T-helper 2 cell treated with Interferon-gamma antibody and Interleukin-4, amounts not matched to agents 5 μg/mL and 100 μg/mL, for 36 hours (primary cell): ENCODE results near the gene KLHL29.

Experiments
- DNase-seq: peaks from one replicate; pipeline ENCODE4 v3.0.0; 2021; ENCODE audit warnings: low spot score
- H3K27ac Mint-ChIP-seq: one replicate; pipeline ENCODE4 v1.8.0; 2021; ENCODE audit warnings: mild to moderate bottlenecking, mixed read lengths
- H3K27me3 Mint-ChIP-seq: one replicate; pipeline ENCODE4 v1.8.0; 2021; ENCODE audit warnings: low read depth, mixed read lengths
- H3K36me3 Mint-ChIP-seq: one replicate; pipeline ENCODE4 v1.8.0; 2021; ENCODE audit warnings: low read depth, mixed read lengths
- H3K4me1 Mint-ChIP-seq: one replicate; pipeline ENCODE4 v1.8.0; 2021; ENCODE audit warnings: low read depth, mixed read lengths
- H3K4me3 Mint-ChIP-seq: one replicate; pipeline ENCODE4 v1.8.0; 2022; ENCODE audit warnings: mild to moderate bottlenecking, moderate library complexity, mixed read lengths
- H3K9me3 Mint-ChIP-seq: one replicate; pipeline ENCODE4 v1.8.0; 2021; ENCODE audit warnings: mixed read lengths

Gene KLHL29

DNA sequence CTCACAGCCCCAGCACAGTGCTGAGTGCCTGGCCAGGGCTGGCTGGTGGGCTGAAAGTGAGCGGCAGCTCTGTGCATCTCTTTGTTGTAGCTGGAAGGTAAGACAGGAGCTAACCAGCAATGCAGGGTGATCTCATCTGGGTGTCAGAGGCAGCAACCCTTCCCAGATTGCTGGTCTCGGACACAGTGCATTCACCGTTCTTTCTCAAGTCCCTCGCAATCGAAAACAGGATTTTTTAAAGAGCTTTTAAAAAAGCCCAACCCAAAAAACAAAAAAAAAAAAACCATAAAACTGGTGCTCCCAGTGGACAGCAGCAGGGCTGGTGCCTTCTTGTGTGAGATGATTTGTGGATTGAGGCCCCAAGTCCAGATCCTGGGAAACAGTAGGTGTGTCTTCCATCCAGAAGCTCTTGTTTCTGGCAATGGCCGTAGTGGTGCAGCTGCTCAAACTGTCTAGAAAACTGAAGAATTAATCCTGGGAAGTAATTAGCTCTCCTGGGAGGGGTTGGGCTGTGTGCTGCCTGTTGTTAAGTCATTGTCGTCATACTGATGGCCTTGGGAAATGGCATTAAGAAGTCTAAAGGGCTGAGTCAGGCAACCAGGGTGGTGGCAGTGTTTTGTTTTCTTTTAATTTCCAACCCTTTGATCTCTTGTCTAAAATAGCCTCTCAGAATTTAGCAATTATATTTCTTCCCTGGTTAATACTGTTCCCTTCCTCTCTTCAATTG lies 156.7 kb downstream of the KLHL29 start:
- Mint-ChIP-seq H3K36me3 (no peaks in the 10 kb centered on the region), H3K4me1 (peaks cover 2% of the 10 kb centered on the region), H3K27me3 (no peaks in the 10 kb centered on the region), H3K27ac (no peak overlapping the region), H3K9me3 (no peaks in the 10 kb centered on the region), H3K4me3 (no peak overlapping the region)
- DNase-seq = no peak

- Mint-ChIP-seq H3K9me3 (no peaks in the 10 kb centered on the region), H3K36me3 (no peaks in the 10 kb centered on the region), H3K27ac (no peak overlapping the region), H3K4me3 (no peak overlapping the region), H3K4me1 (peaks cover 2% of the 10 kb centered on the region), H3K27me3 (no peaks in the 10 kb centered on the region)
- no peak for DNase-seq
Observed at GRCh38 chr2:23542230-23542789, 157.3 kb downstream of the KLHL29 start.

- H3K9me3 Mint-ChIP-seq = no peaks in the 10 kb centered on the region
- H3K27ac Mint-ChIP-seq = no peak overlapping the region
- no peak overlapping the region for H3K4me3 Mint-ChIP-seq
- no peak for DNase-seq
- H3K4me1 Mint-ChIP-seq = no peaks in the 10 kb centered on the region
- H3K36me3 Mint-ChIP-seq = no peaks in the 10 kb centered on the region
- H3K27me3 Mint-ChIP-seq = no peaks in the 10 kb centered on the region
Observed at GRCh38 chr2:23543302-23543701, 158.3 kb downstream of the KLHL29 start.

DNA sequence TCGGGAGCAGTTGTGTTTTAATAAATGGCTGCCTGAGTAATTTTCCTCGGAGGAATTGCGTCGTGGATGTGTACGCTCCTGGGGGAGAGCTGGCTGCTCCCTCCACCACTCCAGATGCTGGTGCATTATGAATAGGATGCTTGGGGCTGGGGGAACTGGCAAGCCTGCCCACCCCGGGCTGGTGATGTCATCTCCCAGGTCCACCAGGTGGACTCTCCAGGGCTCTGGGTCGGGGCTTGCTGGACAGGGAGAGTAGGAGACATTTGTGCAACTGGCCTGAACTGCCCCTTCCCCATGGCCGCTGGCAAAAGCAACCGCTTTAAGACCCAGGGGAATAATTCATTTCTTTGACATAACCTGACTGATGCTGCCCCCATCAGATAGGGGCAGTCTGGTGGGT lies 158.7 kb downstream of the KLHL29 start:
- Mint-ChIP-seq H3K4me1 (no peaks in the 10 kb centered on the region), H3K9me3 (no peaks in the 10 kb centered on the region)

DNA sequence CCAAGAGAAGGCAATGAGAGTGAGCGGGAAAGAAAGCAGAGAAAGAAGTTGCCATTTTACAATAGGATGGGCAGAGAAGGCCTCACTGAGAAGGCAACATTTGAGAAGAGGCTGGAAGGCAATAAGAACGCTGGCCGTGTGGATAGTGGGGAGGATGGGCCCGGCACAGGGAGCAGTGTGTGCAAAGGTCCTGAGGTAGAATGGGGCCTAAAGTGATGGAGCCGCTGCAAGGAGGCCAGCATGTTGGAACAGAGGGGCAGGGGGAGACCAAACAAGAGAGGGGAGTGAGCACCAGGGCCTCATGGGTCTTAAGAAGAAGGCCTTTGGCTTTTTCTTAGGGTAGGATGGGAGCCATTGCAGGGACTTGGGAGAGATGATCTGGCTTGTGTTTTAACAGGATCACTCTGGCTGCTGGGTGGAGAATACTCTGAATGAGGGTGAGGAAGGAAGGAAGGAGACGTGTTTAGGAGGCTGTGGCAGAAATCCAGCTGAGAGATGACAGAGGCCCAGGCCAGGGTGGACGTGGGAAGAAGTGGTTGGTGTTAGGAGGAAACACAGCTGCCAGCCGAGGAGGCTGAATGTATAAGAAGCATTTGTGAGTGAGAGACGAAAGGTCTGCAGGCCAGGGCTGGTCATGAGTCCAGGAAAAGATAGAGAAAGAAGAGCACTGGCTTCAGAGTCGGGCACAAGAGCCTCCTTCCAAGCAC lies 159.8 kb downstream of the KLHL29 start:
- H3K27me3 Mint-ChIP-seq = no peaks in the 10 kb centered on the region
- H3K9me3 Mint-ChIP-seq = no peaks in the 10 kb centered on the region
- H3K4me1 Mint-ChIP-seq = no peaks in the 10 kb centered on the region
- H3K4me3 Mint-ChIP-seq = no peak overlapping the region
- no peak for DNase-seq
- no peak overlapping the region for H3K27ac Mint-ChIP-seq
- no peaks in the 10 kb centered on the region for H3K36me3 Mint-ChIP-seq

More for the DNA sequence above, 158.7 kb downstream of the KLHL29 start:
- Mint-ChIP-seq H3K36me3 (no peaks in the 10 kb centered on the region), H3K4me3 (no peak overlapping the region), H3K27me3 (no peaks in the 10 kb centered on the region), H3K27ac (no peak overlapping the region)
- DNase-seq = no peak

DNA sequence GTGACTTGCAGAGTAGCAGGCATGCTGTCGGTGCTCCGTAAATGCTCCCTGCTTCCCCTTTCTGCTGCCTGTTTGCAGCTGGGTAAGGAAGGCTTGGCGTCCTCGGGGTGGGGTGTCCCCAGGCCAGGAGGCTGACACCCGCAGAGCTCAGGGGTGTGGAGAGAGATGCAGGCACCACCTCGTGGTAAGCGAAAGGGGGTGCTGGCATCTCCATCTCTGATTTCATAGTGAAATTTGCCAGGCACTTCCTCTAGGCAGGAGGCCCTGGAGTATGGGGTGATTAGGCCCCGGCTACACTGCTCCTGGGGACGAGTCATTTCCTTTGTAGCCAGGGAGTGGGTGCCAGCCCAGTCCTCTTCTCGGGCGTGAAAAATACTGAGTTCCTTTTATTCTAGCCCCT lies 160.4 kb downstream of the KLHL29 start:
- no peak for DNase-seq
- Mint-ChIP-seq H3K4me1 (no peaks in the 10 kb centered on the region), H3K27me3 (no peaks in the 10 kb centered on the region), H3K27ac (no peak overlapping the region), H3K36me3 (no peaks in the 10 kb centered on the region), H3K4me3 (no peak overlapping the region), H3K9me3 (no peaks in the 10 kb centered on the region)

DNA sequence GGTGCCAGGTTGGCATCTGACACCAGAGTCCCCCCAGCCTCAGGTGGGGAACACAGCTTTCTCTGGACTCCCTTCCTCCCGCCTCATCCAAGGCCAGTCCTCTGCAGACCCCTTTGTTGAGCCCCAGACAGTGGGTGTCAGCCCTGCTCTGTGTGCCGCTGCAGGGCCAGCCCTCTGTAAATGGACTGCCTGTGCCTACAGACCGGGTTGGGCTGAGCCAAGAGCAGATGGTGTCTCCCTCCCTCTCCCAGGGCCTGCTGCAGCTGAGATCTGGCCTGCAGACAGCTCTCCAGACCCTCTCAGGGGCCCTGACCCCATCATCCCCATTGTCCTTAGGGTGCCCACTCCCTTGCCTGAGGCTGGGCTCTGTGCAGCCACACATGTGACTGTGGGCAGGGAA lies 160.8 kb downstream of the KLHL29 start:
- no peak overlapping the region for H3K4me3 Mint-ChIP-seq
- H3K27me3 Mint-ChIP-seq = no peaks in the 10 kb centered on the region
- no peaks in the 10 kb centered on the region for H3K4me1 Mint-ChIP-seq
- H3K36me3 Mint-ChIP-seq = no peaks in the 10 kb centered on the region
- no peaks in the 10 kb centered on the region for H3K9me3 Mint-ChIP-seq
- no peak for DNase-seq
- H3K27ac Mint-ChIP-seq = no peak overlapping the region

DNA sequence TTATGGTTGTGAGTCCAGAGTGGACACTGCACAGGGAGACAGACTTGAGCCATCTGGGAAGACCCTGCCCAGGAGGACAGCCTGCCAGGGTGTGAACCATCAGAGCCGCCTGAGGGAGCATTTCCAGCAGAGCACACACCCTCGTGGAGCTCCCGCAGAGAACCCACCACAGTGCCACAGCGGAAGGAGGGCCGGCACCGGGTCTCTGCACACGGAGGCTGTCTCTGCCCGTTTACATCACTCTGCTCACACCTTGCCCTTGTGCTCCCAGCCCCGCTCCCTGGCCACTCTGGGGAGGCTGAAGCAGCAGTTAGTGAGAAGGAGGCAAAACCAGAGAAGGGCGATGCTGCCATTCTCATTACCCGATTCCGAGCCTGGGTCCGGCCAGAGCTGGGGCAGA lies 161.9 kb downstream of the KLHL29 start:
- no peaks in the 10 kb centered on the region for H3K36me3 Mint-ChIP-seq
- no peak for DNase-seq
- no peak overlapping the region for H3K4me3 Mint-ChIP-seq
- peaks cover under 1% of the 10 kb centered on the region for H3K4me1 Mint-ChIP-seq
- H3K27ac Mint-ChIP-seq = no peak overlapping the region
- no peaks in the 10 kb centered on the region for H3K9me3 Mint-ChIP-seq
- no peaks in the 10 kb centered on the region for H3K27me3 Mint-ChIP-seq

- no peaks in the 10 kb centered on the region for H3K36me3 Mint-ChIP-seq
- no peak for DNase-seq
- H3K4me3 Mint-ChIP-seq = no peak overlapping the region
- no peaks in the 10 kb centered on the region for H3K9me3 Mint-ChIP-seq
- no peak overlapping the region for H3K27ac Mint-ChIP-seq
- H3K27me3 Mint-ChIP-seq = no peaks in the 10 kb centered on the region
- peaks cover 4% of the 10 kb centered on the region for H3K4me1 Mint-ChIP-seq
Observed at GRCh38 chr2:23547725-23548124, 162.7 kb downstream of the KLHL29 start.

DNA sequence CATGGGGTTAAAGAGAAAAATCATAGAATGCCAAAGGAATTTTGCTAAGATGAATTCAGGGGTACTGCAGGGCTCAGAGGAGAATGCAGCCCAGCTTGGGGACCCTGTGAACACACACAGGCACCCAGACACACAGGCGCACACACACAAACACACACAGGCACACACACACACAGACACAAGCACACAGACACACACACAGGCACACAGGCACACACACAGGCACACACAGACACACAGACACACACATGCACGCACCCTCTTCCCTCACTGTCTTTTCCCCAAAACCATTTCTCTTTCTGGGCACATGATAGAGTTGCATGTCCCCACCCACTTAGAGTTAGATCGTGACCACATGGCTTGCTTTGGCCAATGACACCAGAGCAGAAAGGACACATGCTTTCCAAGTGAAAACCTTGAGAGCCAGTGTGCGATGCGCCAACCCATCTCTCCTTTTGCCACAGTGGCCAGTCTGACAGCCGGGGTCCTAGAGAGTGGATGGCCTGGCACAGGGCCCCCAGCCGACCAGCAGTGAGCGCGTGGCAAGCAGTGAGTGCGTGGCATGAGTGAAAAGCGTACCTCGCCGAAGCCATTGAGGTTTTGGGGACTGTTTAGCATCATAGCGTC lies 163.3 kb downstream of the KLHL29 start:
- H3K27ac Mint-ChIP-seq = no peak overlapping the region
- H3K27me3 Mint-ChIP-seq = no peaks in the 10 kb centered on the region
- no peak for DNase-seq
- no peak overlapping the region for H3K4me3 Mint-ChIP-seq
- peaks cover 4% of the 10 kb centered on the region for H3K4me1 Mint-ChIP-seq
- no peaks in the 10 kb centered on the region for H3K36me3 Mint-ChIP-seq
- H3K9me3 Mint-ChIP-seq = no peaks in the 10 kb centered on the region

- no peaks in the 10 kb centered on the region for H3K36me3 Mint-ChIP-seq
- H3K27ac Mint-ChIP-seq = no peak overlapping the region
- H3K9me3 Mint-ChIP-seq = no peaks in the 10 kb centered on the region
- H3K4me3 Mint-ChIP-seq = no peak overlapping the region
- peaks cover 4% of the 10 kb centered on the region for H3K4me1 Mint-ChIP-seq
- H3K27me3 Mint-ChIP-seq = no peaks in the 10 kb centered on the region
- no peak for DNase-seq
Observed at GRCh38 chr2:23549051-23549450, 164.1 kb downstream of the KLHL29 start.

GRCh38 chr2:23549821-23550530 lies 165.0 kb downstream of the KLHL29 start:
- Mint-ChIP-seq H3K27ac (no peak overlapping the region), H3K36me3 (no peaks in the 10 kb centered on the region), H3K4me1 (peaks cover 4% of the 10 kb centered on the region), H3K9me3 (no peaks in the 10 kb centered on the region), H3K4me3 (no peak overlapping the region), H3K27me3 (no peaks in the 10 kb centered on the region)
- DNase-seq = no peak

DNA sequence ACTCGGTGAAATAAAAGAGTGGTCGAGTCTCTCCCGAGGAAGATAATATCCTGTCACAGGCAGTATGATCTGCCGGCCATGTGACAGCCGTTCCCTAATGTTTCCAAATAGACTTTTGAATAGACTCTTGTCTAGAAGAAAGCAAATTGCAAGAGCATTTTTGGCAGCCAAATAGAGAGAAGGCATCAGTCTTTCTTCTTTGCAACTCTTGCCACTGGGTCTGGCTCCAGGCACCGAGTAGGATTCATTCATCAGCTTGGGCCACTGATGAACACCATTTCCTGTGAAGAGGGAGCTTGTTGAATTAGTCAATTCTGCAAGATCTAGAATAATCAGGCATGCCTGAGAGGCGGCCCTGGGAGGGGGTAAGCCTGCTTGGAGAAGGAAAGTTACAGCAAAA lies 165.6 kb downstream of the KLHL29 start:
- Mint-ChIP-seq H3K4me3 (no peak overlapping the region), H3K9me3 (no peaks in the 10 kb centered on the region), H3K27me3 (no peaks in the 10 kb centered on the region), H3K4me1 (peaks cover 4% of the 10 kb centered on the region), H3K36me3 (no peaks in the 10 kb centered on the region), H3K27ac (no peak overlapping the region)
- no peak for DNase-seq

DNA sequence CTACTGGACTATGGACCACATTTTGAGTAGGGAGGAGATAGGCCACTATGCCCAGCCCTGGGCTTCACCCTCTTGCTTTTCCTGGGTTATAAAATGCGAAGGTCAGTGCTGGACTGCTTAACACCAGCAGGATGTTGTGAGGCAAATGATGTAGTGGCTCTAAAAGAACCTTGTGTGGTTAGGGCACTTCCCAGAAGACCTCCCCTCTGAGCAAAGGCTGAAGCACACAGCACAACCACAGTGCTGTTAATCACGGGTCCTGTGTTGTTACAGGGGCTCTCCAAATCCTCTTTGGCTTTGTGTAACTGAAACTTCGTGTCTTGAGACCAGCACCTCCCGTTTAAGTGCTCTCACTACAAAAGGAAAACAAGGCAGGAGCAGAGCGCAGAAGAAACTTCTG lies 166.9 kb downstream of the KLHL29 start:
- no peaks in the 10 kb centered on the region for H3K9me3 Mint-ChIP-seq
- no peak overlapping the region for H3K4me3 Mint-ChIP-seq
- peaks cover 4% of the 10 kb centered on the region for H3K4me1 Mint-ChIP-seq
- no peak for DNase-seq
- no peaks in the 10 kb centered on the region for H3K36me3 Mint-ChIP-seq
- H3K27ac Mint-ChIP-seq = no peak overlapping the region
- H3K27me3 Mint-ChIP-seq = no peaks in the 10 kb centered on the region
